ENCODE results near the gene URB2. TPM values are rescaled to one million over a fixed set of nuclear protein-coding genes. Genes with fewer than 3 reads are reported as not detected.
A peak's percentile ranks its signal among the peaks of the same experiment; 100 is the strongest.

URB2 gene
- total RNA-seq, 6 experiments from 2014 or later: 3.7 to 7.6 (median 3.9) TPM

GRCh38 chr1:229582011-229582694 lies 43.9 kb upstream of the URB2 start:
- Histone ChIP-seq H3K9me3 (no peaks in the 10 kb centered on the region), H3K36me3 (no peaks in the 10 kb centered on the region), H3K4me1 (no peaks in the 10 kb centered on the region), H3K27ac (no peak overlapping the region), H3K4me3 (no peak overlapping the region), H3K27me3 (no peaks in the 10 kb centered on the region)
- DNase-seq: peak in 1 of 3 donors; percentile 68
- 38% methylated on average over 10 of the region's 11 CpGs for WGBS (ENCODE audit: insufficient coverage, low coverage, low lambda C conversion rate, missing lambda C conversion rate)
- intact Hi-C loops (cut with DNase I): no loop called here
- TF ChIP-seq CTCF (IDR thresholded peaks at IDR 0.05) (no peak), POLR2A (IDR thresholded peaks at IDR 0.05) (no peak)
- ATAC-seq: peak; percentile 36 to 73 (median 53)

DNA sequence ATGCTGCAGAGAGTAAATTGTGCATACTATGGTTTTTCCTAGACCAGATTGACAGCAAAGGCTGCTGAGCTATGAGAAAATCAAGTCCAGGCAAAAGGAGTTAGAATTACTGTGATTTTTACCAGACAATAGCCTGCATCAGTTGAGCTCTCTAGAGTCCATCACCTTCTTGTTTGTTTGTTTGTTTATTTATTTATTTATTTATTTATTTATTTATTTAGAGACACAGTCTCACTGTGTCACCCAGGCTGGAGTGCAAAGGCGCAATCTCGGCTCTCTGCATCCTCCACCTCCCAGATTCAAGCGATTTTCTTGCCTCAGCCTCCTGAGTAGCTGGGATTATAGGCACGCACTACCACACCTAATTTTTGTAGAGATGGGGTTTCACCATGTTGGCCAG lies 43.3 kb upstream of the URB2 start:
- no peak for ATAC-seq
- H3K9me3 ChIP-seq: no peaks in the 10 kb centered on the region
- intact Hi-C loops (cut with DNase I): no loop called here
- no peak for DNase-seq
- TF ChIP-seq POLR2A (IDR thresholded peaks at IDR 0.05): no peak
- TF ChIP-seq CTCF (IDR thresholded peaks at IDR 0.05): no peak
- H3K4me3 ChIP-seq: no peak overlapping the region
- H3K4me1 ChIP-seq: no peaks in the 10 kb centered on the region
- no peaks in the 10 kb centered on the region for H3K36me3 ChIP-seq
- H3K27ac ChIP-seq: no peak overlapping the region
- 95% methylated on average over 4 of the region's 4 CpGs for WGBS (ENCODE audit: insufficient coverage, low coverage, low lambda C conversion rate, missing lambda C conversion rate)
- H3K27me3 ChIP-seq: no peaks in the 10 kb centered on the region

- Histone ChIP-seq H3K27ac (no peak overlapping the region), H3K4me1 (no peaks in the 10 kb centered on the region), H3K9me3 (no peaks in the 10 kb centered on the region), H3K36me3 (no peaks in the 10 kb centered on the region), H3K27me3 (no peaks in the 10 kb centered on the region), H3K4me3 (no peak overlapping the region)
- 75% methylated on average over 2 of the region's 2 CpGs for WGBS (ENCODE audit: insufficient coverage, low coverage, low lambda C conversion rate, missing lambda C conversion rate)
- DNase-seq (no peak), ATAC-seq (no peak)
- intact Hi-C loops (cut with DNase I): no loop called here
- no peak for TF ChIP-seq POLR2A (IDR thresholded peaks at IDR 0.05)
- TF ChIP-seq CTCF (IDR thresholded peaks at IDR 0.05): no peak
These were observed 40.7 kb upstream of the URB2 start for GRCh38 chr1:229585338-229585737.

DNA sequence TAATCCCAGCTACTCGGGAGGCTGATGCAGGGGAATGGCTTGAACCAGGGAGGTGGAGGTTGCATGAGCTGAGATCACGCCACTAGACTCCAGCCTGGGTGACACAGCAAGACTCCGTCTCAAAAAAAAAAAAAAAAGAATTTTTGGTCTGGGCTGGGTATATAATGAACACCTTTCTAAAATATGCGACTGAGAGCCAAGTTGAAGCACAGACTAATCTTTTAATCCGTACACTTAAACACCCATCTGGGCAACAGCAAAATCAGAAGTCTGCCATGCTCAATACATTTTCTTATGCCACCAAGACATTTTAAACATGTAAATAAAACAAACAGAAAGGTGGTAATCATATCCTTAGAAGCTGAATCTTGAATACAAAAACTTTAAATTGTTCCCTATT lies 35.9 kb upstream of the URB2 start:
- H3K27ac ChIP-seq: no peak overlapping the region

More for the DNA sequence above, 35.9 kb upstream of the URB2 start:
- Histone ChIP-seq H3K4me1 (no peaks in the 10 kb centered on the region), H3K4me3 (no peak overlapping the region), H3K27me3 (no peaks in the 10 kb centered on the region), H3K9me3 (no peaks in the 10 kb centered on the region), H3K36me3 (peaks cover 0 to 22% (median 8%) of the 10 kb centered on the region in 4 donors)
- ATAC-seq: no peak
- no peak for TF ChIP-seq CTCF (IDR thresholded peaks at IDR 0.05)
- no peak for TF ChIP-seq POLR2A (IDR thresholded peaks at IDR 0.05)
- 89% methylated on average over 5 of the region's 5 CpGs for WGBS (ENCODE audit: insufficient coverage, low coverage, low lambda C conversion rate, missing lambda C conversion rate)
- intact Hi-C loops (cut with DNase I): no loop called here
- no peak for DNase-seq

Measured in right lobe of liver (tissue), 6 donors.